ENCODE results near the gene POU1F1.

Gene POU1F1

DNA sequence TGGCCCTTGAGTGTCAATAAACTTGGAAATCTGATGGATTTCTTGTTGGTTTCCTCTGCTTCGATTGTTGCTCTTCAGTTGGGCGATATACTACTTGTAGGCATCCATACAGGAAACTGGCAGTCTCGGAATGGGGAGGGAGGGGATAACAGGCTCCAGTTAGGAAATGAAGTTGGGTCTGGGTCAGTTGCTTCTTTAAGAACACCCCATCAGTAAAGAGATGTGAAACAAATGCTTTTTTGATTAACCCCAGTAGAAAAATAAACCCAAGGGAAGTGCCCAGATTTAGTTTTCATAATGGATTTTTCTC is 48.6 kb downstream of the POU1F1 start:
- no peak for DNase-seq (ENCODE audit: extremely low read depth, low read depth)
- TF ChIP-seq, protein P1, sequence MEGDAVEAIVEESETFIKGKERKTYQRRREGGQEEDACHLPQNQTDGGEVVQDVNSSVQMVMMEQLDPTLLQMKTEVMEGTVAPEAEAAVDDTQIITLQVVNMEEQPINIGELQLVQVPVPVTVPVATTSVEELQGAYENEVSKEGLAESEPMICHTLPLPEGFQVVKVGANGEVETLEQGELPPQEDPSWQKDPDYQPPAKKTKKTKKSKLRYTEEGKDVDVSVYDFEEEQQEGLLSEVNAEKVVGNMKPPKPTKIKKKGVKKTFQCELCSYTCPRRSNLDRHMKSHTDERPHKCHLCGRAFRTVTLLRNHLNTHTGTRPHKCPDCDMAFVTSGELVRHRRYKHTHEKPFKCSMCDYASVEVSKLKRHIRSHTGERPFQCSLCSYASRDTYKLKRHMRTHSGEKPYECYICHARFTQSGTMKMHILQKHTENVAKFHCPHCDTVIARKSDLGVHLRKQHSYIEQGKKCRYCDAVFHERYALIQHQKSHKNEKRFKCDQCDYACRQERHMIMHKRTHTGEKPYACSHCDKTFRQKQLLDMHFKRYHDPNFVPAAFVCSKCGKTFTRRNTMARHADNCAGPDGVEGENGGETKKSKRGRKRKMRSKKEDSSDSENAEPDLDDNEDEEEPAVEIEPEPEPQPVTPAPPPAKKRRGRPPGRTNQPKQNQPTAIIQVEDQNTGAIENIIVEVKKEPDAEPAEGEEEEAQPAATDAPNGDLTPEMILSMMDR (IDR thresholded peaks at IDR 0.05; ENCODE audit: low read depth, low read length) = no peak

GRCh38 chr3:87227104-87227834 is 49.1 kb downstream of the POU1F1 start, which contains the start of gene CHMP2B:
Gene CHMP2B, plus strand, starts transcription at chr3:87227309. Its CDS starts 214 bp downstream, at chr3:87227523.
- TF ChIP-seq, protein P1 (IDR thresholded peaks at IDR 0.05; ENCODE audit: low read depth, low read length) = no peak
- peak; percentile 80 for DNase-seq (ENCODE audit: extremely low read depth, low read depth)

- DNase-seq (ENCODE audit: extremely low read depth, low read depth) = no peak
- TF ChIP-seq, protein P1 (IDR thresholded peaks at IDR 0.05; ENCODE audit: low read depth, low read length) = no peak
These were observed 50.7 kb downstream of the POU1F1 start for GRCh38 chr3:87225659-87226058.

DNA sequence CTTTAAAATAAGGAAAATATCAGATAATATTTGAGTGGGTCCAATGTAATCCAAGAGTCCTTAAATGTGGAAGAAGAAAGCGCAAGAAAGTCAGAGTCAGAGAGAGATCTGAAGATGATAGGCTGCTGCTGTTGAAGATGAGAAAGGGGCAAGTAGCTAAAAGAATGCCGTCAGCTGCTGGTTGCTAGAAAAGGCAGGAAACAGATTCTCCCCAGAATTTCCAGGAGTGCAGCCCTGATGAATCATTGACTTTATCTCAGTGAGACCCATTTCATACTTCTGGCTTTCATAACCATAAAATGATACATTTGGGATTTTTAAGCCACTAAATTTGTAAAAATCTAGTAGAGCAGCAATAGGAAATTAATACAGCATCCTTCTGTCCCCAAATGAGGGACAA is 56.8 kb downstream of the POU1F1 start:
- DNase-seq (ENCODE audit: extremely low read depth, low read depth) = no peak
- TF ChIP-seq, protein P1 (IDR thresholded peaks at IDR 0.05; ENCODE audit: low read depth, low read length) = no peak

DNA sequence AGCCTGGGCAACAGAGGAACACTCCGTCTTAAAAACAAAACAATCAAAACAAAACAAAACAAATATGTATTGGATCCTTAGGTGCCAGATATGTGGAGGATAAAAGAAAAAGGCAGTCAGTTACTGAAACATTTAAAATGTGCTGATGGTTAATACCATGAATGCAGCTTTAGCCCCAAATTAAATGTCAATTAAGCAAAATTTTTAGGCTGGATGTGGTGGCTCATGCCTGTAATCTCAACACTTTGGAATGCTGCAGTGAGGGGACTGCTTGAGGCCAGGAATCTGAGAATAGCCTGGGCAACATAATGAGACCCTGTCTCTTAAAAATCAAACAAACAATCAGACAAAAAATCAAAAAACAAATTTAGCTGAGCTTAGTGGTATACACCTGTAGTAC is 57.8 kb downstream of the POU1F1 start:
- TF ChIP-seq, protein P1 (IDR thresholded peaks at IDR 0.05; ENCODE audit: low read depth, low read length) = no peak
- DNase-seq (ENCODE audit: extremely low read depth, low read depth) = no peak

Measured in AG09319 (cell line).